ENCODE data around the gene ARL2BP.

The ARL2BP gene

GRCh38 chr16:57284209-57284951 is 39.3 kb downstream of the ARL2BP start, which contains the start of gene PLLP:
PLLP (minus strand) TSS chr16:57284672; CDS start chr16:57284540, 132 bp downstream.
- DNase-seq: no peak

GRCh38 chr16:57284952-57285363 is 39.9 kb downstream of the ARL2BP start:
- no peak for DNase-seq

- no peak for DNase-seq
These were observed 40.3 kb downstream of the ARL2BP start for GRCh38 chr16:57285379-57285778.

- no peak for DNase-seq
These were observed 44.6 kb downstream of the ARL2BP start for GRCh38 chr16:57289391-57290257.

DNA sequence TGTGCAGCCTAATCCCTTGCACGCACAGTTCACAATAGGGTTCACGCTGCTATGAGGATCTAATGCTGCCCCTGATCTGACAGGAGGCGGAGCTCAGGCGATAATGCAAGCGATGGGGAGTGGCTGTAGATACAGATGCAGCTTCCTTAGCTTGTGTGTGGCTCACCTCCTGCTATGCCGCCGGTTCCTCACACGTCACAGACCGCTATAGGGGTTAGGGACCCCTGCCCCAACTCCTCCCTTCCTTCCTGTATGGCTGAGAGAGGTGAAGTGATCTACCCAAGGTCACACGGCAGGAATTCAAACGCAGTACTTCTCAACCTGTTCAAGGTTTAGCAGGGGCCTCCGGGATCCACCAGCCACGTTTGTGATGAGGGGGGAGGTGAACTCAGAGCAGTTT is 52.8 kb downstream of the ARL2BP start:
- DNase-seq: peak; percentile 36

- no peak for DNase-seq
These were observed 54.1 kb downstream of the ARL2BP start for GRCh38 chr16:57299009-57299718.

DNA sequence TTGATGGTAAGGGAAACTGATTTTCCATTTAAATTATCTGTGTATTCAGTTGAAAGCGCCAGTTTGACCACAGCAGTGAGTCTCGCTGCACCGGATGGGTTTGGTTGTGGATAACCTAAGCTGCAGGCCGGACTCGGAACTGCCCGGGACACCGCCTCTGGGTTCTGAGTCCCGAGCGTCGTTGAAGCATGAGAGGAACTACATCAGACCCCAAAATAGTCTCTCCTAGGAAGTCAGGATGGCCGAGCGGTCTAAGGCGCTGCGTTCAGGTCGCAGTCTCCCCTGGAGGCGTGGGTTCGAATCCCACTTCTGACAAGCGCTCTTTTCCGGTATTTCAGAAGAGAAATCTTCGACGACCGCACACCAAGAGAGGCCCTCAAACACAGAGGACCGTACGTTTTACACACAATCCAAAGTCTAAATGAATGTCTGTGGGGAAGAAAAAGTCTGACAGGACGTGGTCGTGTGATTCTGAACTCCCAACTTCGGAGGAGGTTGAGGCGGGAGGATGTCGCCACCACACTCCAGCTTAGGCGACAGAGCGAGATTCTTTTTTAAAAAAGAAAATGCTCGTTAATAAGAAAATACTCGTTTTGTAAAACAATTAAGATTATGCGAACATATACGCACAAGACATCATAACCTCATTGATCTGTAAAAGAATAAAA is 54.8 kb downstream of the ARL2BP start:
- DNase-seq: peak; percentile 93

- DNase-seq: peak; percentile 99
These were observed 55.5 kb downstream of the ARL2BP start for GRCh38 chr16:57300387-57301125.

- no peak for DNase-seq
These were observed 56.2 kb downstream of the ARL2BP start for GRCh38 chr16:57301126-57301817.

Measured in activated CD4-positive, alpha-beta T cell treated with anti-CD3 and anti-CD28 coated beads, Interleukin-2, amount 50 U/mL, for 16 hours (primary cell).